T-cell (primary cell): ENCODE data around the gene KCNQ5. TPM values are rescaled to one million over a fixed set of nuclear protein-coding genes. Genes with fewer than 3 reads are reported as not detected.

Experiments used
- ATAC-seq, 4 experiments: fragments of 200-7000 bp in 3 of 4; fragments of 150-1000 bp in 1 of 4; cut with Tn5 transposase; replicated peaks in 1 of 4; 1 replicate in 3 of 4; 2 replicates in 1 of 4; pipeline ENCODE4 v1.10.0; 2021; ENCODE audit warnings: moderate library complexity in 3 of 4, mild to moderate bottlenecking in 2 of 4, moderate number of reproducible peaks in 1 of 4
- CTCF ChIA-PET, 2 donors: fragments of 300-600 bp; sonication (Branson Sonifier 250); formaldehyde crosslinking; loops; one replicate each; lab custom pipeline; 2022; ENCODE audit warnings: antibody characterized with exemption in 2 of 2; lab: Charles Lee
- POLR2A ChIA-PET, 2 donors: fragments of 300-600 bp; sonication (Branson Sonifier 250); formaldehyde crosslinking; loops; one replicate each; lab custom pipeline; 2022; ENCODE audit warnings: antibody characterized with exemption in 2 of 2; lab: Charles Lee
- DNase-seq, 35 experiments: peaks; one replicate each; pipeline versions ENCODE4 v3.0.0 to v3.0.0-alpha.2; 2013 to 2023
- H3K27ac ChIP-seq: one replicate; pipeline ENCODE4 v1.5.1; 2013; ENCODE audit warnings: low read length
- H3K27me3 ChIP-seq, 2 experiments: replicated peaks in 1 of 2; 1 replicate in 1 of 2; 2 replicates in 1 of 2; pipeline versions ENCODE4 v1.6.1 to v1.7.0; 2013; ENCODE audit warnings: low read length in 1 of 2, mixed read lengths in 1 of 2; ENCODE audit not compliant: control insufficient read depth in 2 of 2, insufficient read depth in 2 of 2; ENCODE audit errors: extremely low read depth in 1 of 2
- H3K36me3 ChIP-seq, 2 donors: 1 replicate in 1 of 2; 2 replicates in 1 of 2; pipeline versions ENCODE4 v1.6.1 to v1.7.0; 2013; ENCODE audit warnings: low read length in 1 of 2; ENCODE audit not compliant: control insufficient read depth in 2 of 2, insufficient read depth in 1 of 2; ENCODE audit errors: extremely low read depth in 1 of 2
- H3K4me1 ChIP-seq, 2 experiments: 1 replicate in 1 of 2; 2 replicates in 1 of 2; pipeline versions ENCODE4 v1.6.1 to v1.7.0; 2013; ENCODE audit warnings: low read length in 2 of 2, mixed read lengths in 1 of 2; ENCODE audit not compliant: insufficient read depth in 2 of 2, control insufficient read depth in 1 of 2; ENCODE audit errors: extremely low read depth in 1 of 2
- H3K4me3 ChIP-seq, 2 donors: 1 replicate in 1 of 2; 2 replicates in 1 of 2; pipeline versions ENCODE4 v1.5.1 to v1.7.0; 2013; ENCODE audit warnings: mild to moderate bottlenecking in 2 of 2, low read length in 1 of 2, moderate library complexity in 1 of 2; ENCODE audit not compliant: control insufficient read depth in 1 of 2; ENCODE audit errors: extremely low read depth in 1 of 2
- H3K9me3 ChIP-seq: 2 replicates; pipeline ENCODE4 v1.7.0; 2013
- H3K27ac Mint-ChIP-seq, 2 donors: one replicate each; pipeline ENCODE4 v1.8.0; 2020 to 2021; ENCODE audit warnings: mild to moderate bottlenecking in 2 of 2, mixed read lengths in 2 of 2
- H3K27me3 Mint-ChIP-seq, 2 donors: one replicate each; pipeline ENCODE4 v1.8.0; 2021 to 2022; ENCODE audit warnings: mixed read lengths in 2 of 2
- H3K36me3 Mint-ChIP-seq: one replicate; pipeline ENCODE4 v1.8.0; 2021; ENCODE audit warnings: mixed read lengths
- H3K4me1 Mint-ChIP-seq, 3 donors: one replicate each; pipeline ENCODE4 v1.8.0; 2020 to 2022; ENCODE audit warnings: mixed read lengths in 3 of 3, mild to moderate bottlenecking in 1 of 3
- H3K4me3 Mint-ChIP-seq, 3 donors: one replicate each; pipeline ENCODE4 v1.8.0; 2020 to 2022; ENCODE audit warnings: mild to moderate bottlenecking in 3 of 3, mixed read lengths in 3 of 3, moderate library complexity in 3 of 3
- H3K9me3 Mint-ChIP-seq, 3 donors: one replicate each; pipeline ENCODE4 v1.8.0; 2020 to 2022; ENCODE audit warnings: mixed read lengths in 3 of 3
- WGBS: methylation state at CpG from one replicate; pipeline ENCODE4 v1.1.5; 2013; ENCODE audit warnings: missing lambda C conversion rate; ENCODE audit not compliant: insufficient coverage; 5-methylcytosine and 5-hydroxymethylcytosine counted together
- total RNA-seq, 35 experiments: library from RNA in 6 of 35; stranded (reverse) in 6 of 35; fragments of 120-200 nt in 1 of 35; gene quantifications; one replicate each; pipeline versions ENCODE4 v1.2.1 to v1.2.4 and lab custom pipeline; 2013 to 2026

Gene KCNQ5
- total RNA-seq, 5 donors from 2014 or later (not counting 1 experiment from before 2014, with no cell fraction given), result 3.5 to 5.3 (median 4.3) TPM

GRCh38 chr6:72864236-72864635, 242.4 kb downstream of the KCNQ5 start:
- no peaks in the 10 kb centered on the region for H3K9me3 Mint-ChIP-seq
- Histone ChIP-seq H3K27me3 (no peaks in the 10 kb centered on the region), H3K4me3 (no peak overlapping the region), H3K27ac (no peak overlapping the region), H3K9me3 (no peaks in the 10 kb centered on the region), H3K4me1 (no peaks in the 10 kb centered on the region), H3K36me3 (no peaks in the 10 kb centered on the region)
- H3K36me3 Mint-ChIP-seq, result peaks cover 4% of the 10 kb centered on the region
- ChIA-PET POLR2A (no interaction called here), CTCF (no interaction called here)
- no peak overlapping the region for H3K27ac Mint-ChIP-seq
- H3K4me1 Mint-ChIP-seq, result peaks cover 0 to 2% (median 0%) of the 10 kb centered on the region in 3 donors
- no peak for DNase-seq
- WGBS, result no CpG with 5 or more reads among the region's 1 CpG
- no peak overlapping the region for H3K4me3 Mint-ChIP-seq
- ATAC-seq, result no peak
- H3K27me3 Mint-ChIP-seq, result no peaks in the 10 kb centered on the region

- Histone ChIP-seq H3K27ac (no peak overlapping the region), H3K27me3 (no peaks in the 10 kb centered on the region), H3K4me3 (no peak overlapping the region), H3K9me3 (no peaks in the 10 kb centered on the region), H3K36me3 (no peaks in the 10 kb centered on the region), H3K4me1 (no peaks in the 10 kb centered on the region)
- H3K36me3 Mint-ChIP-seq, result peaks cover 4% of the 10 kb centered on the region
- no peaks in the 10 kb centered on the region for H3K27me3 Mint-ChIP-seq
- DNase-seq (no peak), ATAC-seq (no peak)
- POLR2A ChIA-PET, result no interaction called here
- CTCF ChIA-PET, result no interaction called here
- H3K4me3 Mint-ChIP-seq, result no peak overlapping the region
- no peaks in the 10 kb centered on the region for H3K9me3 Mint-ChIP-seq
- H3K4me1 Mint-ChIP-seq, result peaks cover 0 to 2% (median 0%) of the 10 kb centered on the region in 3 donors
- H3K27ac Mint-ChIP-seq, result no peak overlapping the region
Measured at GRCh38 chr6:72864799-72865198, 242.9 kb downstream of the KCNQ5 start.

DNA sequence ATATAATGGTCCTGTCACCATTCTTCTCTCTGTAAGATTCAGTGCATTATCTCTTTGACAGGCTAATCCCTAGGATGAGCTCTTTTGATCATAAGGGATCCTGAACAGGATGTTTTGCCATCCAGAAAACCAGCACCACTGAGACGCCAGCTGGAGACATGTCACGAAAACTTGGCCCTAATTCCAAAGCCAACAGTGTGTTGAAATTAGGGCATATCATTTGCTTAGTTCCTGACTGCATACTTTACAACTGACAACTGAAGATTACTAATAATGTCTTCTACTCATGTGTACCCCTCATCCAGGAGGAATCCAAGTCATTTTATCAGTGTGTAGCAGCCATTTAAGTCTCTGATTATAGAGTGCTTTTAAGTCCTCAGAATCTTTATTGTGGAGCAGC, 243.6 kb downstream of the KCNQ5 start:
- Histone ChIP-seq H3K36me3 (no peaks in the 10 kb centered on the region), H3K27ac (no peak overlapping the region), H3K9me3 (no peaks in the 10 kb centered on the region), H3K4me3 (no peak overlapping the region), H3K27me3 (no peaks in the 10 kb centered on the region), H3K4me1 (no peaks in the 10 kb centered on the region)
- H3K27ac Mint-ChIP-seq, result no peak overlapping the region
- POLR2A ChIA-PET, result no interaction called here
- H3K27me3 Mint-ChIP-seq, result no peaks in the 10 kb centered on the region
- ATAC-seq (no peak), DNase-seq (no peak)
- H3K36me3 Mint-ChIP-seq, result peaks cover 4% of the 10 kb centered on the region
- no peak overlapping the region for H3K4me3 Mint-ChIP-seq
- no CpG with 5 or more reads among the region's 2 CpGs for WGBS
- CTCF ChIA-PET, result no interaction called here
- peaks cover 0 to 2% (median 0%) of the 10 kb centered on the region in 3 donors for H3K4me1 Mint-ChIP-seq
- H3K9me3 Mint-ChIP-seq, result no peaks in the 10 kb centered on the region

- no peaks in the 10 kb centered on the region for H3K27me3 Mint-ChIP-seq
- ATAC-seq (no peak), DNase-seq (no peak)
- H3K27ac Mint-ChIP-seq, result no peak overlapping the region
- peaks cover 4% of the 10 kb centered on the region for H3K36me3 Mint-ChIP-seq
- no peaks in the 10 kb centered on the region for H3K4me1 Mint-ChIP-seq
- H3K9me3 Mint-ChIP-seq, result no peaks in the 10 kb centered on the region
- no peak overlapping the region for H3K27ac ChIP-seq
- CTCF ChIA-PET, result no interaction called here
- no peaks in the 10 kb centered on the region for H3K36me3 ChIP-seq
- H3K4me1 ChIP-seq, result no peaks in the 10 kb centered on the region
- no peaks in the 10 kb centered on the region for H3K27me3 ChIP-seq
- no peak overlapping the region for H3K4me3 Mint-ChIP-seq
- POLR2A ChIA-PET, result no interaction called here
- H3K9me3 ChIP-seq, result no peaks in the 10 kb centered on the region
- no CpG with 5 or more reads among the region's 5 CpGs for WGBS
- H3K4me3 ChIP-seq, result no peak overlapping the region
Measured at GRCh38 chr6:72869621-72870020, 247.8 kb downstream of the KCNQ5 start.

DNA sequence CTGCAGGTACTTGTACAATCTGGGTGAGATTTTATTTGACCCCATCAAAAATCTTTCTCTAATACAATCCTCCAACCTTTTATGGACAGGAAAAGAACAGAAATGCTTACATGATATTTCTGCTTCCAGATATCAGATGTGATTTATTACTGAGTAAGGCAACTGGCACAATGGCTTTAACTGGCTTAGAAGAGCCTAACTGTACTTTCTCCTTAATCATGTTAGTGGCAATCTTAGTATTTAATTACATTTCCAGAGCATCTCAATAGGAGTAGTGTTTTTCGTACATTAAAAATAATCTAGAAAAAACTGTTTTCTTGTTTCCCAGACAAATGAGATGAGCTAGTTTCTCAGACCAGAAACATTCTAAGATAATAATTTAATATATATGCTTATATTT, 251.6 kb downstream of the KCNQ5 start:
- no peaks in the 10 kb centered on the region for H3K9me3 Mint-ChIP-seq
- DNase-seq (no peak), ATAC-seq (no peak)
- H3K27me3 Mint-ChIP-seq, result no peaks in the 10 kb centered on the region
- no peak overlapping the region for H3K27ac Mint-ChIP-seq
- no peak overlapping the region for H3K4me3 Mint-ChIP-seq
- H3K4me3 ChIP-seq, result no peak overlapping the region
- H3K9me3 ChIP-seq, result no peaks in the 10 kb centered on the region
- H3K36me3 Mint-ChIP-seq, result no peaks in the 10 kb centered on the region
- CTCF ChIA-PET, result no interaction called here
- H3K4me1 ChIP-seq, result no peaks in the 10 kb centered on the region
- no peaks in the 10 kb centered on the region for H3K36me3 ChIP-seq
- H3K27me3 ChIP-seq, result no peaks in the 10 kb centered on the region
- WGBS, result no CpG with 5 or more reads among the region's 1 CpG
- POLR2A ChIA-PET, result no interaction called here
- H3K4me1 Mint-ChIP-seq, result no peaks in the 10 kb centered on the region
- H3K27ac ChIP-seq, result no peak overlapping the region

DNA sequence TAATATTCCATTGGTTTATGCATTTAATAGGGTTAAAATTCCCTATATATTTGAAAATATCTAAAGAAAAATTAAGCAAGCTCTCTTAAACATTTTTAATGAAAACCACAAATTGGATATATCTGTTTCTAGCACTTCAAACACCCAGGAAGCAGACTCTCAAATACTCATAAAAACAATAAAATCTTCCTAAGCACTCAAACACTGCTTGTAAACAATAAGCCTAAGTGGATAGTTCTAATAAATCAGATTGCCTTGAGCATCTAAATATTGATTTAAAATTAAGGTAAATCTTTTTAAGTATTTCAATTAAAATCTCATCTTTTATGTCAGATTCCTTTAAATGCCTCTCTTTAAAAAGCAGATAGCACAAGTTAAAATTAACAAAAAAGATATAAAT, 254.4 kb downstream of the KCNQ5 start:
- Histone ChIP-seq H3K4me3 (no peak overlapping the region), H3K36me3 (no peaks in the 10 kb centered on the region), H3K27ac (no peak overlapping the region), H3K4me1 (no peaks in the 10 kb centered on the region), H3K9me3 (no peaks in the 10 kb centered on the region), H3K27me3 (no peaks in the 10 kb centered on the region)
- no peaks in the 10 kb centered on the region for H3K27me3 Mint-ChIP-seq
- CTCF ChIA-PET, result no interaction called here
- H3K4me1 Mint-ChIP-seq, result no peaks in the 10 kb centered on the region
- DNase-seq, result no peak
- H3K4me3 Mint-ChIP-seq, result no peak overlapping the region
- ATAC-seq, result no peak
- H3K9me3 Mint-ChIP-seq, result no peaks in the 10 kb centered on the region
- H3K36me3 Mint-ChIP-seq, result no peaks in the 10 kb centered on the region
- H3K27ac Mint-ChIP-seq, result no peak overlapping the region
- POLR2A ChIA-PET, result no interaction called here

DNA sequence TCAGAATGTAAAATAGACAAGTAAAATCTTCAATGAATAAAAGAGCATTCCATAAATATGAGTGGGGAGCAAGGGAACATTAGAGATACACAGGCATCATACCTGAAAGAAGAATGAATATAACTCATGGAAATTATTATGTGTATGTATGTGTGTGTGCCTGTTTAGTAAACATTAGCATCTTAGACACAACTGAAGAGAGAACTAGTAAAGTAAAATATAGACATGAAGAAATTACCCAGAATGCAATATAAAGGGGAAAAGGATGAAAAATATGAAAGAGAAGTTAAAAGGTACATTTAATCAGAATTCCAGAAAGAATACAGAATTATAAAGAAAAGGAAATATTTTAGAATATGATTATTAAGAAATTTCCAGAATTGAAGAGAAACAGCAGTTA, 264.3 kb downstream of the KCNQ5 start:
- H3K9me3 Mint-ChIP-seq, result peaks cover 7 to 11% (median 10%) of the 10 kb centered on the region in 3 donors
- H3K27ac Mint-ChIP-seq, result no peak overlapping the region
- Histone ChIP-seq H3K27ac (no peak overlapping the region), H3K36me3 (no peaks in the 10 kb centered on the region), H3K9me3 (no peaks in the 10 kb centered on the region), H3K4me1 (no peaks in the 10 kb centered on the region), H3K4me3 (no peak overlapping the region), H3K27me3 (no peaks in the 10 kb centered on the region)
- CTCF ChIA-PET, result no interaction called here
- ATAC-seq, result no peak
- peaks cover 13% of the 10 kb centered on the region for H3K36me3 Mint-ChIP-seq
- DNase-seq, result no peak
- no peaks in the 10 kb centered on the region for H3K4me1 Mint-ChIP-seq
- no peaks in the 10 kb centered on the region for H3K27me3 Mint-ChIP-seq
- POLR2A ChIA-PET, result no interaction called here
- H3K4me3 Mint-ChIP-seq, result no peak overlapping the region
